ENCODE measurements around the gene OLFM3. TPM values are rescaled to one million over a fixed set of nuclear protein-coding genes. Genes with fewer than 3 reads are reported as not detected.
A peak's percentile ranks its signal among the peaks of the same experiment; 100 is the strongest.

OLFM3 gene
- total RNA-seq, 1 donor from 2014 or later, result 0.13 TPM

DNA sequence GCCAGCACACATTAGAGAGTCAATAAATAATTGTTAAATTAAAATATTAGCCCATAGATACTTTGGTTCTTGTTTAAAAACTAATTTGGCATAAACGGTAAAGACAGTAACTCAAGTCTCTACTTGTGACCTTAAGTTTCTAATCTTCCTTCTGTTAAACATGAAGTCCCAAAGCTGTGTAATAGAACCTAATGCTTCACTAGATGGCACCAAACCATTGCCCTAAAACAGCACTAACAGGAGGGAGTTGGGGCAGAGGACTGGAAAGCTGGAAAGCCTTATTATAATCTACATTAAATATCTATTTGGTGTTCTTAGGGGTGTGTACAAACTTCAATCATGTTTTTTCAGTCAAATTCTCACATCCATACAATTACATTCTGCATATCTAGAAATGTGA is 176.7 kb downstream of the OLFM3 start:
- H3K36me3 ChIP-seq (ENCODE audit: control insufficient read depth, insufficient read depth, low read length), result no peaks in the 10 kb centered on the region
- TF ChIP-seq, protein P1, sequence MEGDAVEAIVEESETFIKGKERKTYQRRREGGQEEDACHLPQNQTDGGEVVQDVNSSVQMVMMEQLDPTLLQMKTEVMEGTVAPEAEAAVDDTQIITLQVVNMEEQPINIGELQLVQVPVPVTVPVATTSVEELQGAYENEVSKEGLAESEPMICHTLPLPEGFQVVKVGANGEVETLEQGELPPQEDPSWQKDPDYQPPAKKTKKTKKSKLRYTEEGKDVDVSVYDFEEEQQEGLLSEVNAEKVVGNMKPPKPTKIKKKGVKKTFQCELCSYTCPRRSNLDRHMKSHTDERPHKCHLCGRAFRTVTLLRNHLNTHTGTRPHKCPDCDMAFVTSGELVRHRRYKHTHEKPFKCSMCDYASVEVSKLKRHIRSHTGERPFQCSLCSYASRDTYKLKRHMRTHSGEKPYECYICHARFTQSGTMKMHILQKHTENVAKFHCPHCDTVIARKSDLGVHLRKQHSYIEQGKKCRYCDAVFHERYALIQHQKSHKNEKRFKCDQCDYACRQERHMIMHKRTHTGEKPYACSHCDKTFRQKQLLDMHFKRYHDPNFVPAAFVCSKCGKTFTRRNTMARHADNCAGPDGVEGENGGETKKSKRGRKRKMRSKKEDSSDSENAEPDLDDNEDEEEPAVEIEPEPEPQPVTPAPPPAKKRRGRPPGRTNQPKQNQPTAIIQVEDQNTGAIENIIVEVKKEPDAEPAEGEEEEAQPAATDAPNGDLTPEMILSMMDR (IDR thresholded peaks at IDR 0.05; ENCODE audit: insufficient read depth, low read length, poor library complexity, severe bottlenecking), result peak; percentile 55
- no peak overlapping the region for H3K4me3 ChIP-seq (ENCODE audit: low read depth, low read length)
- DNase-seq (ENCODE audit: low read depth), result no peak
- no peaks in the 10 kb centered on the region for H3K27me3 ChIP-seq (ENCODE audit: control insufficient read depth, insufficient read depth, low read length)

DNA sequence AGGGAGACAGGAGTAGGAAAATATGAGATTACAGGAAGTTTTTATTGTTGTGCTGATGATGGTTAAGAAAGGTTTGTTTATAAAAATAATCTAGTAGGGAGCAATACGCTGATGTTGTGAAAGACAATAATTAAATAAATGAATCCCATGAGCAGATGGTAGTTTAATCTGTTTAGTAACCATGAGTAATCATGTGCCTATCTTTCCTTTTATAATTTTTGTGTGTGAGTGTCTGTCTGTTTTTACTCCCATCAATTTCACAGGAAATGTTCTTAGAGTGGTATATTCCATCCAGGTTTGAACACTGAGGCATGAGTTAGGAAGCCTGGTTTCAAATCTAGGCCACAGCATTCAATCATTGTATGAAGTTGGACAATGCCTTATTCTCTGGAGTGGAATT is 180.5 kb downstream of the OLFM3 start:
- H3K36me3 ChIP-seq (ENCODE audit: control insufficient read depth, insufficient read depth, low read length), result no peaks in the 10 kb centered on the region
- no peak for DNase-seq (ENCODE audit: low read depth)
- TF ChIP-seq, protein P1 (IDR thresholded peaks at IDR 0.05; ENCODE audit: insufficient read depth, low read length, poor library complexity, severe bottlenecking), result no peak
- H3K27me3 ChIP-seq (ENCODE audit: control insufficient read depth, insufficient read depth, low read length), result no peaks in the 10 kb centered on the region
- no peak overlapping the region for H3K4me3 ChIP-seq (ENCODE audit: low read depth, low read length)

DNA sequence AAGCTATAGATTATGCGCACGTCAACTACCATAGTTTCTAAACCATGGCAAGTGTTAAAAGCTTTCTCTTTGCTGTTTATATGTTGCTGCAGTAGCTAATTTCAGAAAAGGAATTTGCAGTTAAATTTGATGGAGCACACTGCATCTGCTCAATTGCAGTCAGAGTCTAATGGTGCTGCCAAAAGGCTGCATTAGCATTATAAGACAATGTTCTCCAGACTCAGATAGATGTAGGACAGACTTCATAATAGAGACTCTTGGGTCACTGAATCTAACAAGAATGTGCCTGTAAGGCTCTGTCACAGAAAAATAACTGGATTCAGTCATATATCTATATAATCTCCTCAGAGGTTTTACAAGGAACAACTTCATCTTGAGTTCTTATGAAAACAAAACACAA is 198.3 kb downstream of the OLFM3 start:
- Histone ChIP-seq H3K36me3 (ENCODE audit: control insufficient read depth, insufficient read depth, low read length) (no peaks in the 10 kb centered on the region), H3K27me3 (ENCODE audit: control insufficient read depth, insufficient read depth, low read length) (no peaks in the 10 kb centered on the region), H3K4me3 (ENCODE audit: low read depth, low read length) (no peak overlapping the region)
- DNase-seq (ENCODE audit: low read depth), result no peak
- TF ChIP-seq, protein P1 (IDR thresholded peaks at IDR 0.05; ENCODE audit: insufficient read depth, low read length, poor library complexity, severe bottlenecking), result no peak

- no peak overlapping the region for H3K4me3 ChIP-seq (ENCODE audit: low read depth, low read length)
- TF ChIP-seq, protein P1 (IDR thresholded peaks at IDR 0.05; ENCODE audit: insufficient read depth, low read length, poor library complexity, severe bottlenecking), result no peak
- DNase-seq (ENCODE audit: low read depth), result no peak
- no peaks in the 10 kb centered on the region for H3K36me3 ChIP-seq (ENCODE audit: control insufficient read depth, insufficient read depth, low read length)
- no peaks in the 10 kb centered on the region for H3K27me3 ChIP-seq (ENCODE audit: control insufficient read depth, insufficient read depth, low read length)
Measured at GRCh38 chr1:101797722-101798121, 199.0 kb downstream of the OLFM3 start.

DNA sequence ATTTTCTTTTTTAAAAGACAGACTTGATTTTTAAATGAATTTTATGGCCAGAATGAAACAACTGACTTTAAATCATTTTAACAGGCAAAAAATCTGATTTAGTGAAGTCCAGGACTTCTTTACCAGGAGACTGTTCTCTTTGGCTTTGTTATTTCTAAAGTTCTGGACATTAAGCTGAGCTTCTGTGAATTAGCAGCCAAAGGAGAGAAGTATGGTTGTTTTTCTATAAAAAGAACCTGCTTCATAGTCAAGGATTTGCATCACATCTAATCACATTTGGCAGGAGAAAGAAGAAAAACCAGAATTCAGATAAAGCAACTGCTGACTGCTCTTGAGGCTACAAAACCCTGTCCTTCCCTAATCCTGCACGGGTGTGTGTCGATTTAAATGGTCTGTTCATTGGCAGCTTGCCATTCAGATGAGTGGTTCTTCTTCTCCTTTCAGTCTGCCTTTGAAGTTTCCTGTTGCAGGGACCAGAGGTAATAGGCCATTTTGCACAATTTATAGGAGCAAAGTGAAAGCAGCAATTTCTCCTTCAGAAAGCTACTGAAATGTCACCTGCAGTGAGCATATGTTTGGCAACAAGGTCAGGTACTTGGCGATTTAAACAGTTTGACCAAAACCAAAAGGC is 215.4 kb downstream of the OLFM3 start:
- Histone ChIP-seq H3K36me3 (ENCODE audit: control insufficient read depth, insufficient read depth, low read length) (no peaks in the 10 kb centered on the region), H3K27me3 (ENCODE audit: control insufficient read depth, insufficient read depth, low read length) (no peaks in the 10 kb centered on the region), H3K4me3 (ENCODE audit: low read depth, low read length) (no peak overlapping the region)
- DNase-seq (ENCODE audit: low read depth), result peak; percentile 1
- TF ChIP-seq, protein P1 (IDR thresholded peaks at IDR 0.05; ENCODE audit: insufficient read depth, low read length, poor library complexity, severe bottlenecking), result no peak

- Histone ChIP-seq H3K36me3 (ENCODE audit: control insufficient read depth, insufficient read depth, low read length) (no peaks in the 10 kb centered on the region), H3K27me3 (ENCODE audit: control insufficient read depth, insufficient read depth, low read length) (no peaks in the 10 kb centered on the region), H3K4me3 (ENCODE audit: low read depth, low read length) (no peak overlapping the region)
- TF ChIP-seq, protein P1 (IDR thresholded peaks at IDR 0.05; ENCODE audit: insufficient read depth, low read length, poor library complexity, severe bottlenecking), result peak; percentile 38
- no peak for DNase-seq (ENCODE audit: low read depth)
Measured at GRCh38 chr1:101769520-101769919, 227.2 kb downstream of the OLFM3 start.
